H1 (cell line): ENCODE measurements around the gene SMARCE1. TPM values are rescaled to one million over a fixed set of nuclear protein-coding genes. Genes with fewer than 3 reads are reported as not detected.
A peak's percentile ranks its signal among the peaks of the same experiment; 100 is the strongest.

ENCODE experiments used
- CTCF ChIA-PET: fragments of 300-600 bp; sonication (Branson Sonifier 250); formaldehyde crosslinking; loops from one replicate; lab custom pipeline; 2021; ENCODE audit not compliant: partially characterized antibody; lab: Charles Lee
- POLR2A ChIA-PET: fragments of 300-600 bp; sonication (Branson Sonifier 250); formaldehyde crosslinking; loops from one replicate; lab custom pipeline; 2021; ENCODE audit warnings: inconsistent platforms; ENCODE audit not compliant: partially characterized antibody; lab: Charles Lee
- DNase-seq, 2 experiments: peaks; one replicate each; pipeline versions ENCODE4 v3.0.0 to v3.0.0-alpha.2; 2010 to 2022; ENCODE audit warnings: low spot score in 2 of 2, low read depth in 1 of 2, mixed read lengths in 1 of 2
- FAIRE-seq: peaks from 2 replicates; lab custom pipeline; 2011; peaks lifted over from hg19 to GRCh38; lab: Jason Lieb, UNC
- H2AFZ ChIP-seq: 2 replicates; pipeline ENCODE4 v1.8.1; 2012; ENCODE audit warnings: low read length, inconsistent platforms
- H2AK5ac ChIP-seq: 2 replicates; pipeline ENCODE4 v1.6.1; 2013; ENCODE audit warnings: low read depth, low read length
- H2BK120ac ChIP-seq: replicated peaks from 2 replicates; pipeline ENCODE3; 2013; ENCODE audit warnings: low read depth, low read length, inconsistent platforms
- H2BK12ac ChIP-seq: 2 replicates; pipeline ENCODE4 v1.6.1; 2013; ENCODE audit warnings: low read depth, low read length
- H2BK15ac ChIP-seq: 2 replicates; pipeline ENCODE4 v1.6.1; 2013; ENCODE audit warnings: low read length
- H2BK20ac ChIP-seq: 2 replicates; pipeline ENCODE4 v1.6.1; 2013; ENCODE audit warnings: low read length
- H2BK5ac ChIP-seq: 2 replicates; pipeline ENCODE4 v1.6.1; 2013; ENCODE audit warnings: low read depth, low read length
- H3K14ac ChIP-seq: 2 replicates; pipeline ENCODE4 v1.6.1; 2013; ENCODE audit warnings: inconsistent platforms; ENCODE audit not compliant: insufficient read length
- H3K18ac ChIP-seq: 2 replicates; pipeline ENCODE4 v1.6.1; 2013; ENCODE audit warnings: low read length; ENCODE audit errors: extremely low read depth
- H3K23ac ChIP-seq: 2 replicates; pipeline ENCODE4 v1.6.1; 2013; ENCODE audit warnings: inconsistent platforms; ENCODE audit not compliant: insufficient read length
- H3K23me2 ChIP-seq: 2 replicates; pipeline ENCODE4 v1.6.1; 2013; ENCODE audit warnings: low read depth, low read length
- H3K27ac ChIP-seq: 2 replicates; pipeline ENCODE4 v1.6.1; 2011; ENCODE audit warnings: low read depth, low read length, inconsistent platforms
- H3K27me3 ChIP-seq, 4 experiments: replicated peaks in 1 of 4; 1 replicate in 1 of 4; 2 replicates in 3 of 4; pipeline versions ENCODE4 v1.6.1 to v1.8.1; 2011 to 2013; ENCODE audit warnings: low read length in 3 of 4, mild to moderate bottlenecking in 3 of 4, inconsistent platforms in 2 of 4, mixed read lengths in 2 of 4, moderate library complexity in 1 of 4; ENCODE audit not compliant: control insufficient read depth in 3 of 4, insufficient read depth in 3 of 4; ENCODE audit errors: extremely low read depth in 1 of 4
- H3K36me3 ChIP-seq, 4 experiments: 2 replicates each; pipeline versions ENCODE4 v1.6.1 to v1.8.1; 2011 to 2013; ENCODE audit warnings: mild to moderate bottlenecking in 4 of 4, low read length in 3 of 4, moderate library complexity in 2 of 4, control low read depth in 1 of 4, inconsistent platforms in 1 of 4; ENCODE audit not compliant: insufficient read depth in 4 of 4, control insufficient read depth in 2 of 4
- H3K4ac ChIP-seq: replicated peaks from 2 replicates; pipeline ENCODE3; 2013; ENCODE audit warnings: low read length, low read depth, mixed read lengths, inconsistent platforms; ENCODE audit not compliant: insufficient read length
- H3K4me1 ChIP-seq, 4 experiments: replicated peaks in 1 of 4; 1 replicate in 1 of 4; 2 replicates in 3 of 4; pipeline versions ENCODE4 v1.6.1 to v1.8.1; 2011 to 2013; ENCODE audit warnings: low read length in 3 of 4, inconsistent platforms in 2 of 4, mixed read lengths in 1 of 4; ENCODE audit not compliant: insufficient read depth in 4 of 4, control insufficient read depth in 3 of 4
- H3K4me2 ChIP-seq, 2 experiments: 2 replicates each; pipeline versions ENCODE4 v1.6.1 to v1.8.1; 2011 to 2013; ENCODE audit warnings: low read depth in 2 of 2, low read length in 2 of 2, control low read depth in 1 of 2, inconsistent platforms in 1 of 2, mild to moderate bottlenecking in 1 of 2; ENCODE audit not compliant: insufficient read depth in 1 of 2
- H3K4me3 ChIP-seq, 4 experiments: fragments of 200-600, 300-600 bp in 1 of 4; sonication (generic), shearing (Covaris generic), sonication (Bioruptor Twin) in 1 of 4; 2 replicates each; pipeline versions ENCODE4 v1.5.1 to v1.8.1; 2011 to 2016; ENCODE audit warnings: low read length in 4 of 4, low read depth in 3 of 4, control low read depth in 2 of 4, inconsistent platforms in 2 of 4, mild to moderate bottlenecking in 2 of 4, mixed read lengths in 1 of 4, moderate library complexity in 1 of 4; ENCODE audit not compliant: insufficient read depth in 2 of 4; ENCODE audit errors: extremely low read depth in 1 of 4
- H3K56ac ChIP-seq: replicated peaks from 2 replicates; pipeline ENCODE3; 2013; ENCODE audit warnings: low read depth, mild to moderate bottlenecking, mixed read lengths, low read length, inconsistent platforms; ENCODE audit not compliant: insufficient read length
- H3K79me1 ChIP-seq: 2 replicates; pipeline ENCODE4 v1.6.1; 2013; ENCODE audit warnings: low read depth, low read length, control low read depth
- H3K79me2 ChIP-seq, 2 experiments: 2 replicates each; pipeline versions ENCODE4 v1.6.1 to v1.8.1; 2012 to 2013; ENCODE audit warnings: low read length in 2 of 2, mild to moderate bottlenecking in 2 of 2, inconsistent platforms in 1 of 2; ENCODE audit not compliant: insufficient read depth in 2 of 2, control insufficient read depth in 1 of 2
- H3K9ac ChIP-seq, 4 experiments: replicated peaks in 1 of 4; 1 replicate in 1 of 4; 2 replicates in 3 of 4; pipeline versions ENCODE4 v1.6.1 to v1.8.1; 2011 to 2013; ENCODE audit warnings: low read depth in 3 of 4, low read length in 3 of 4, control low read depth in 2 of 4, mild to moderate bottlenecking in 2 of 4, moderate library complexity in 2 of 4, inconsistent platforms in 1 of 4; ENCODE audit errors: extremely low read depth in 1 of 4
- H3K9me3 ChIP-seq, 2 experiments: 2 replicates each; pipeline versions ENCODE4 v1.6.1 to v1.8.1; 2012 to 2013; ENCODE audit warnings: mild to moderate bottlenecking in 2 of 2, moderate library complexity in 2 of 2, control low read depth in 1 of 2, inconsistent platforms in 1 of 2, low read depth in 1 of 2, low read length in 1 of 2, mixed read lengths in 1 of 2; ENCODE audit not compliant: insufficient read depth in 2 of 2
- H4K20me1 ChIP-seq, 2 experiments: replicated peaks in 1 of 2; 2 replicates each; pipeline versions ENCODE3 to v1.8.1; 2011 to 2013; ENCODE audit warnings: inconsistent platforms in 2 of 2, low read length in 2 of 2, mild to moderate bottlenecking in 1 of 2; ENCODE audit not compliant: insufficient read depth in 2 of 2, control insufficient read depth in 1 of 2
- H4K5ac ChIP-seq: 2 replicates; pipeline ENCODE4 v1.6.1; 2013; ENCODE audit warnings: low read length, low read depth, mixed read lengths, inconsistent platforms; ENCODE audit not compliant: insufficient read length
- H4K8ac ChIP-seq: 2 replicates; pipeline ENCODE4 v1.8.0; 2013; ENCODE audit warnings: mild to moderate bottlenecking, moderate library complexity, low read length, inconsistent platforms; ENCODE audit not compliant: insufficient read depth; ENCODE audit errors: extremely low read depth
- H4K91ac ChIP-seq: replicated peaks from 2 replicates; pipeline ENCODE3; 2013; ENCODE audit warnings: low read length, mixed read lengths, inconsistent platforms; ENCODE audit not compliant: insufficient read length
- ASH2L ChIP-seq: fragments of 200-600, 300-600 bp; sonication (generic); IDR thresholded peaks from one replicate; pipeline ENCODE4 v1.7.1; 2017; ENCODE audit warnings: low read length
- CEBPB ChIP-seq: IDR thresholded peaks from 2 replicates; pipeline ENCODE4 v1.6.1; 2012; ENCODE audit warnings: low read depth, low read length
- FOSL1 ChIP-seq: IDR thresholded peaks from 2 replicates; pipeline ENCODE4 v1.6.1; 2011; ENCODE audit warnings: mild to moderate bottlenecking, low read depth, low read length, moderate library complexity; ENCODE audit not compliant: insufficient read depth
- RNF2 ChIP-seq: fragments of 200-900, 300-1000 bp; sonication (generic); IDR thresholded peaks from 2 replicates; pipeline ENCODE4 v1.7.1; 2016; ENCODE audit warnings: borderline replicate concordance, low read depth, mild to moderate bottlenecking, antibody characterized with exemption, low read length; ENCODE audit not compliant: poor library complexity, severe bottlenecking; ENCODE audit errors: missing control alignments
- SP1 ChIP-seq: IDR thresholded peaks from 2 replicates; pipeline ENCODE4 v1.6.1; 2011; ENCODE audit warnings: low read depth, low read length
- TAF7 ChIP-seq: optimal IDR thresholded peaks from 2 replicates; pipeline ENCODE3; 2011; ENCODE audit warnings: low read depth, mild to moderate bottlenecking, inconsistent platforms, low read length, moderate library complexity, borderline replicate concordance
- WGBS, 2 experiments: shearing (Covaris generic) in 1 of 2; methylation state at CpG; one replicate each; pipeline versions ENCODE4 v1.1.6 to v1.1.7; 2013 to 2015; ENCODE audit warnings: low lambda C conversion rate in 2 of 2, mixed read lengths in 2 of 2, inconsistent platforms in 1 of 2, low coverage in 1 of 2, missing lambda C conversion rate in 1 of 2; ENCODE audit not compliant: insufficient replicate concordance in 2 of 2, insufficient coverage in 1 of 2, insufficient read length in 1 of 2; ENCODE audit errors: extremely low coverage in 1 of 2, missing lambda C conversion rate in 1 of 2; 5-methylcytosine and 5-hydroxymethylcytosine counted together
- polyA plus RNA-seq, 7 experiments: library from polyadenylated mRNA; depleted of rRNA in 3 of 7; stranded (reverse) in 5 of 7; unstranded in 2 of 7; fragments of >200 nt in 5 of 7; fragments of 200-250 nt in 2 of 7; gene quantifications; 1 replicate in 5 of 7; 2 replicates in 1 of 7; 4 replicates in 1 of 7; pipeline versions ENCODE4 v1.2.1 to v1.2.3, GENCODE V29; 2011 to 2013; ENCODE audit warnings: missing spikeins in 2 of 7, mixed read lengths in 2 of 7
- total RNA-seq: library from RNA; stranded (reverse); fragmentation: NEBNext Ultra II Directional; extraction: Animal tissue kit (Norgen Biotek cat#: 25700); gene quantifications from 2 replicates; pipeline ENCODE4 v1.2.1, GENCODE V29; 2021
- TF ChIP-seq, protein P1 (sequence below): IDR thresholded peaks from 2 replicates; pipeline ENCODE4 v1.6.1; 2012; ENCODE audit warnings: inconsistent platforms
- TF ChIP-seq, protein P2 (sequence below): IDR thresholded peaks from 2 replicates; pipeline ENCODE4 v1.6.1; 2012; ENCODE audit warnings: inconsistent platforms

SMARCE1 gene
- total and polyA plus RNA-seq, 2 of the 8 experiments (the other 6 are each of a cell fraction or from before 2014, with no cell fraction given): 30.7 to 131 TPM

DNA sequence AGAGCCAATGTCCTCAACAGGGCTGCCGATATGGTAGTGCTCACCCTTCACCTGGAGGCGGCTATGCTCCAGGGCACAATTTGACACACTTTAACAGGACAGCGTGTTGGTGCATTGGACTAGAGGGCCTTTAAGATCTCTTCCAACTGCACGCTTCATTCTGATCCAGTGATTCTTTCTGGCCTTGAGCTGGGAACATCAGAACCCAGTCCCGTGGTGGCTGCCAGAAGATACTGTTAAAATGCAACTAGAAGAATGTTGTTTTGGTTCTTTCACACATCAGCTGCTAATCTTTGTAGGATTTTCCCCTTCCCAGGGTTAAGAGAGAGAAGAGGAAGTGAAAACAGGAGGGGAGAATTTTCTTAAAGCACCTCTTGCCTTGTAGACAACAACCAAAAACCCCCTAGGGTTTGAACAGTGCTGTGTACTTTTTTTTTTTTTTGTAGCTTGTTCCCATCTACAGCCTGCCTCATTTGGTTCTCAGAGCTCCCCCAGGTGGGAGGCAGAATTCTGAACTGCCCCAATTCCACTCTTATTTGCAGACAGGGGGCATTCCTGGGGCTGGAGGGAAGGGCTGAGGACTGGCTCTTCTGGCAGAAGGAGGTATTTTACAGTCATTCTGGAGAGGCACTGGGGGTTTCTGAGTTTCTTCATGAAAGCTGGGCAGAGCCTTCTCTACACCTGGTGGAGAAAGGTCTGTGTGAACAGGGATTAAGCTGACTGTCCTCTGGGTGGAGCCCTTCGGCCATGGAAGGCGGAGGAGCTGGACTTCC is 32.4 kb downstream of the SMARCE1 start:
- Histone ChIP-seq H2BK12ac (no peak overlapping the region), H3K4me3 (no peak overlapping the region), H3K14ac (no peak overlapping the region), H3K9ac (no peak overlapping the region), H3K4ac (no peak overlapping the region), H3K27ac (no peak overlapping the region), H3K56ac (no peak overlapping the region), H3K79me1 (no peaks in the 10 kb centered on the region), H2AFZ (peak overlapping the region; percentile 81), H4K91ac (no peak overlapping the region), H2BK5ac (no peak overlapping the region), H2BK120ac (no peak overlapping the region), H4K8ac (no peak overlapping the region), H3K79me2 (no peaks in the 10 kb centered on the region), H3K27me3 (no peaks in the 10 kb centered on the region), H3K9me3 (no peaks in the 10 kb centered on the region), H3K36me3 (no peaks in the 10 kb centered on the region), H2BK15ac (no peak overlapping the region), H3K4me1 (no peaks in the 10 kb centered on the region), H3K23ac (no peak overlapping the region), H2AK5ac (no peak overlapping the region), H4K5ac (no peak overlapping the region), H2BK20ac (no peak overlapping the region), H3K23me2 (no peaks in the 10 kb centered on the region; the same call in 1 of the 2 replicates), H3K4me2 (no peak overlapping the region), H4K20me1 (no peaks in the 10 kb centered on the region), H3K18ac (no peak overlapping the region)
- ChIA-PET CTCF (interaction anchor here (0.6 to 4.4 kb wide), 36 partner anchors 10 to 1039 kb away, joined by 3 to 43 read pairs (median 4); partner anchors contain the start of gene KRT222), POLR2A (interaction anchor here (0.6 to 1.5 kb wide), 5 partner anchors 10 to 1074 kb away, joined by 3 to 4 read pairs (median 3); partner anchors contain the start of gene SMARCE1)
- DNase-seq: peak; percentile 49 to 77
- 73% methylated on average over 7 of the region's 7 CpGs; no CpG with 5 or more reads in 1 of the 2 experiments for WGBS, 2 experiments
- no peak for FAIRE-seq
- TF ChIP-seq SP1: no peak
- TF ChIP-seq, protein P1, sequence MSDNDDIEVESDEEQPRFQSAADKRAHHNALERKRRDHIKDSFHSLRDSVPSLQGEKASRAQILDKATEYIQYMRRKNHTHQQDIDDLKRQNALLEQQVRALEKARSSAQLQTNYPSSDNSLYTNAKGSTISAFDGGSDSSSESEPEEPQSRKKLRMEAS: no peak
- no peak for TF ChIP-seq RNF2
- no peak for TF ChIP-seq CEBPB
- TF ChIP-seq ASH2L: no peak
- TF ChIP-seq, protein P2, sequence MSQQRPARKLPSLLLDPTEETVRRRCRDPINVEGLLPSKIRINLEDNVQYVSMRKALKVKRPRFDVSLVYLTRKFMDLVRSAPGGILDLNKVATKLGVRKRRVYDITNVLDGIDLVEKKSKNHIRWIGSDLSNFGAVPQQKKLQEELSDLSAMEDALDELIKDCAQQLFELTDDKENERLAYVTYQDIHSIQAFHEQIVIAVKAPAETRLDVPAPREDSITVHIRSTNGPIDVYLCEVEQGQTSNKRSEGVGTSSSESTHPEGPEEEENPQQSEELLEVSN: no peak
- no peak for TF ChIP-seq TAF7
- no peak for TF ChIP-seq FOSL1
